Activated T-helper 17 cell treated with anti-CD3 and anti-CD28 coated beads, Interleukin-2, amount 50 U/mL, for 72 hours (primary cell): ENCODE data around the gene NRG3. TPM values are rescaled to one million over a fixed set of nuclear protein-coding genes. Genes with fewer than 3 reads are reported as not detected.
"Not testable (repeated sequence)": the region's sequence is repeated elsewhere in the genome, so short reads cannot be mapped to it uniquely, and the experiment has no call there.

Source experiments
- ATAC-seq: fragments of 150-1000 bp; cut with Tn5 transposase; replicated peaks from 2 replicates; pipeline ENCODE4 v1.10.0; 2021; ENCODE audit warnings: mild to moderate bottlenecking, moderate library complexity
- H3K27ac Mint-ChIP-seq: one replicate; pipeline ENCODE4 v1.8.0; 2022; ENCODE audit warnings: mixed read lengths
- H3K27me3 Mint-ChIP-seq: one replicate; pipeline ENCODE4 v1.8.0; 2022; ENCODE audit warnings: mixed read lengths
- H3K36me3 Mint-ChIP-seq: one replicate; pipeline ENCODE4 v1.8.0; 2022; ENCODE audit warnings: low read depth, mild to moderate bottlenecking, mixed read lengths
- H3K4me1 Mint-ChIP-seq: one replicate; pipeline ENCODE4 v1.8.0; 2022; ENCODE audit warnings: mixed read lengths
- H3K4me3 Mint-ChIP-seq: one replicate; pipeline ENCODE4 v1.8.0; 2022; ENCODE audit warnings: mild to moderate bottlenecking, mixed read lengths
- H3K9me3 Mint-ChIP-seq: one replicate; pipeline ENCODE4 v1.8.0; 2022; ENCODE audit warnings: mixed read lengths
- total RNA-seq, 2 donors: library from RNA; stranded (reverse); gene quantifications; one replicate each; pipeline ENCODE4 v1.2.3, GENCODE V29; 2022

Gene NRG3
- total RNA-seq, 2 donors from 2014 or later = not detected

GRCh38 chr10:82310839-82311238 is 435.8 kb downstream of the NRG3 start:
- Mint-ChIP-seq H3K27ac (no peak overlapping the region), H3K36me3 (no peaks in the 10 kb centered on the region), H3K4me1 (no peaks in the 10 kb centered on the region), H3K4me3 (no peak overlapping the region), H3K27me3 (no peaks in the 10 kb centered on the region), H3K9me3 (peaks cover 19% of the 10 kb centered on the region)
- ATAC-seq = no peak

DNA sequence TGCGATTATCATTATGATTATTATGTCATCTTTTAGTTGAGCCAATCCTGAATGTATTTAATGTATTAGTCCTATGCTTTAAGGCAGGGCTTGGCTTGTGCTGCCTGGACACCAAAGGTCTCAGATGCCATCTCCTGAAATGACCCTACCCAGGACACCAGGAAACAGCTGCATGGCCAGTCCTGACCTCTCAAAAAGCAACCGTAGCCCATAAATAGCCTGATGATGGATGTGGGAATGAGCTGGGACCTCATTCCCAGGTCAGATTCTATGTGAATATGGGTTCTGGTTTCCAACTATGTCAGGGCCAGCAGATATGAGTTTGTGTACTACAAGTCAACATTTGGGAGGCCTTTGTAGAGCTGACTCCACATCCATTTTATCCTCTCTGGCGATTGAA is 438.4 kb downstream of the NRG3 start:
- Mint-ChIP-seq H3K27ac (no peak overlapping the region), H3K36me3 (no peaks in the 10 kb centered on the region), H3K4me3 (no peak overlapping the region), H3K27me3 (no peaks in the 10 kb centered on the region), H3K9me3 (peaks cover 24% of the 10 kb centered on the region), H3K4me1 (no peaks in the 10 kb centered on the region)
- ATAC-seq = no peak

- Mint-ChIP-seq H3K27ac (no peak overlapping the region), H3K9me3 (peaks cover 7% of the 10 kb centered on the region), H3K27me3 (no peaks in the 10 kb centered on the region), H3K36me3 (no peaks in the 10 kb centered on the region), H3K4me3 (no peak overlapping the region), H3K4me1 (no peaks in the 10 kb centered on the region)
- no peak for ATAC-seq
Measured at GRCh38 chr10:82318534-82318933, 443.5 kb downstream of the NRG3 start.

GRCh38 chr10:82319074-82319473 is 444.1 kb downstream of the NRG3 start:
- Mint-ChIP-seq H3K4me3 (no peak overlapping the region), H3K9me3 (peaks cover 7% of the 10 kb centered on the region), H3K4me1 (no peaks in the 10 kb centered on the region), H3K27ac (no peak overlapping the region), H3K27me3 (no peaks in the 10 kb centered on the region), H3K36me3 (no peaks in the 10 kb centered on the region)
- no peak for ATAC-seq

- ATAC-seq = no peak
- H3K27ac Mint-ChIP-seq = no peak overlapping the region
- no peak overlapping the region for H3K4me3 Mint-ChIP-seq
Measured at GRCh38 chr10:82319562-82319961, 444.6 kb downstream of the NRG3 start.

GRCh38 chr10:82321724-82322123 is 446.7 kb downstream of the NRG3 start:
- ATAC-seq = no peak
- Mint-ChIP-seq H3K27ac (no peak overlapping the region), H3K4me3 (no peak overlapping the region), H3K27me3 (no peaks in the 10 kb centered on the region), H3K36me3 (no peaks in the 10 kb centered on the region), H3K9me3 (peaks cover 12% of the 10 kb centered on the region), H3K4me1 (no peaks in the 10 kb centered on the region)

More at GRCh38 chr10:82319562-82319961, 444.6 kb downstream of the NRG3 start:
- Mint-ChIP-seq H3K4me1 (no peaks in the 10 kb centered on the region), H3K36me3 (no peaks in the 10 kb centered on the region), H3K27me3 (no peaks in the 10 kb centered on the region), H3K9me3 (peaks cover 7% of the 10 kb centered on the region)

DNA sequence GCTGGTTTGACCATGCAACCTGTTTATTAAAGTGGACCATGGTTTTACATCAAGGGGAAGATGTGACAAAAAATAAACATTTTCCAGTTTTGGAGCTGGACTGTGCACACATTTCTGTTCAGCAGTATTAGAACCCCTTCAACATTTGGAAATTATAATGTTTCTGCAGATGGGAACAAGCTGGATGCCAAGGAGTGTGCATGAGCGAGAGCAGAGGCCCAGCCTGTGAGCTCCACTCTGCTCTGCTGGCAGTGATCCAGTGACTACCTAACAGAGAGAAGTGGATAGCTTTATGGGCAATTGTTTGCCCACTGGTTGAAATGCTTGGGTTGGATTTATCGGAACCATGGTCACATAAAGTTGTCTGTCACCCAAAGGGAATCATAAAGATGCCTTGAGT is 456.7 kb downstream of the NRG3 start:
- Mint-ChIP-seq H3K27me3 (no peaks in the 10 kb centered on the region), H3K36me3 (no peaks in the 10 kb centered on the region), H3K9me3 (peaks cover 6% of the 10 kb centered on the region), H3K27ac (no peak overlapping the region), H3K4me3 (no peak overlapping the region), H3K4me1 (no peaks in the 10 kb centered on the region)
- no peak for ATAC-seq

DNA sequence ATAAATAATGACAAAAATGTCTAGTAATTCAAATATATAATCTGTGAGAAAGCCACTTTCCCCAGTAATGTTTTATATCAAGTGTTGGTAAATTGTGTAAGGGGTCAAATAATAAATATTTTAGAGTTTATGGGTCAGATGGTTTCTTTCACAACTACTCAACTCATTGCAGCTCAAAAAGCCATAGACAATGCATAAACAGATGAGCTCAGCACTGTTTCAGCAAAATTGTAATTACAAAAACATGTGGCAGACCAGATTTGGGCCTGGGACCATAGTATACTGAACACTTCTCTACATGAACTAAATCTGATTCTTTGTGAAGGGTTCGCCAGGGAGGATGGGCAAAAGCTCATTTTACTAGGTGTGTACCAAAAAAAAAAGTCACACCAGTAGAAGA is 460.8 kb downstream of the NRG3 start:
- ATAC-seq = no peak
- Mint-ChIP-seq H3K27me3 (no peaks in the 10 kb centered on the region), H3K36me3 (no peaks in the 10 kb centered on the region), H3K9me3 (peaks cover 7% of the 10 kb centered on the region), H3K27ac (no peak overlapping the region), H3K4me1 (no peaks in the 10 kb centered on the region), H3K4me3 (no peak overlapping the region)

- Mint-ChIP-seq H3K27ac (no peak overlapping the region), H3K9me3 (peaks cover 3% of the 10 kb centered on the region), H3K27me3 (no peaks in the 10 kb centered on the region), H3K36me3 (no peaks in the 10 kb centered on the region), H3K4me1 (no peaks in the 10 kb centered on the region), H3K4me3 (no peak overlapping the region)
- no peak for ATAC-seq
Measured at GRCh38 chr10:82340166-82340565, 465.2 kb downstream of the NRG3 start.

DNA sequence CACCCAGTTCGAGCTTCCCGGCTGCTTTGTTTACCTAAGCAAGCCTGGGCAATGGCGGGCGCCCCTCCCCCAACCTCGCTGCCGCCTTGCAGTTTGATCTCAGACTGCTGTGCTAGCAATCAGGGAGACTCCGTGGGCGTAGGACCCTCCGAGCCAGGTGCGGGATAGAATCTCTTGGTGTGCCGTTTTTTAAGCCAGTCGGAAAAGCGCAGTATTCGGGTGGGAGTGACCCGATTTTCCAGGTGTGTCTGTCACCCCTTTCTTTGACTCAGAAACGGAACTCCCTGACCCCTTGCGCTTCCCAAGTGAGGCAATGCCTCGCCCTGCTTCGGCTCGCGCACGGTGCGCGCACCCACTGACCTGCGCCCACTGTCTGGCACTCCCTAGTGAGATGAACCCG is 474.6 kb downstream of the NRG3 start:
- not testable (repeated sequence) for H3K4me3 Mint-ChIP-seq, H3K36me3 Mint-ChIP-seq, H3K27ac Mint-ChIP-seq, H3K27me3 Mint-ChIP-seq, H3K4me1 Mint-ChIP-seq, ATAC-seq
- peaks cover 18% of the 10 kb centered on the region for H3K9me3 Mint-ChIP-seq

DNA sequence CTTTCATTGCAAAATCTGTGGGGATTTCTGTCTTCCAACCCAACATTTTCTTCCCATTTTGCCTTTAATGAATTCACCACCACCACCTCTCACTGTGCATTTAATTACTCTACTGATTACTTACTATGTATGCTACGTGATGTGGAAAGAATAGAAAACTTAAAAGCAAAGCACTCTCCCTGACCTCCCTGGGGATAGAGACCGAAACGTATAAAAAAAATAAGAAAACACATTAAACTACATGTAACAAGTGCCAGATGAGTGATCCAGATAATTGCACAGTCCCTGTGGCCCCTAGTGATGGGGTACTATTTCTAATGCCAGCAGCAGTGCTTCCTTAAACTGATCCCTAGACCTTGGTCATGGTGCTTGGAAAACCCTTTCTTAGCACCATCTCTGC is 478.4 kb downstream of the NRG3 start:
- Mint-ChIP-seq H3K36me3 (no peaks in the 10 kb centered on the region), H3K27ac (no peak overlapping the region), H3K4me3 (no peak overlapping the region), H3K4me1 (no peaks in the 10 kb centered on the region), H3K27me3 (no peaks in the 10 kb centered on the region), H3K9me3 (peaks cover 22% of the 10 kb centered on the region)
- no peak for ATAC-seq

- H3K27me3 Mint-ChIP-seq = no peaks in the 10 kb centered on the region
- no peak overlapping the region for H3K4me3 Mint-ChIP-seq
- no peaks in the 10 kb centered on the region for H3K4me1 Mint-ChIP-seq
- ATAC-seq = no peak
- no peak overlapping the region for H3K27ac Mint-ChIP-seq
- H3K36me3 Mint-ChIP-seq = no peaks in the 10 kb centered on the region
- H3K9me3 Mint-ChIP-seq = peaks cover 7% of the 10 kb centered on the region
Measured at GRCh38 chr10:82358486-82359099, 483.6 kb downstream of the NRG3 start.

GRCh38 chr10:82361256-82361655 is 486.3 kb downstream of the NRG3 start:
- Mint-ChIP-seq H3K4me1 (no peaks in the 10 kb centered on the region), H3K27ac (no peak overlapping the region), H3K36me3 (no peaks in the 10 kb centered on the region), H3K27me3 (no peaks in the 10 kb centered on the region), H3K4me3 (no peak overlapping the region), H3K9me3 (peaks cover 4% of the 10 kb centered on the region)
- no peak for ATAC-seq

DNA sequence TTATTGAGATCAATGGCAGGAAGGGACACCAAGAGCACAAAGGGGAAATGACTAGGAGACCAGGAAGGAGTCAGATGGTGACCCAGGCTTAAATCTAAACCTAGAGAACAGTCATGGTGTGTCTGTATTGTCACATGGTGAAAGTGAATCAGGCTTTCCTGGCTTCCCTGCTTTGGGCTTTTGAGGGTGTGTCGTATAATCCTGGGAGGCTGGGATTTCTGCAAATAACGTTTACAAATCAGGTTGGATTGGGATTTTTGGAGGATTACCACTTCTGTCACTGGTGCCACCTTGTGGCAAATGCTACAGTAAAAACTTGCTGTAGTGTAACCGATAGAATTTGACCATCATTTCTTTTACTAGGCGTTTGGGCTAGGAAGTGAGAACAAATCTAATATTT is 502.6 kb downstream of the NRG3 start:
- Mint-ChIP-seq H3K36me3 (no peaks in the 10 kb centered on the region), H3K4me1 (no peaks in the 10 kb centered on the region), H3K4me3 (no peak overlapping the region), H3K27me3 (no peaks in the 10 kb centered on the region), H3K27ac (no peak overlapping the region), H3K9me3 (peaks cover 4% of the 10 kb centered on the region)
- ATAC-seq = no peak

GRCh38 chr10:82378146-82378545 is 503.2 kb downstream of the NRG3 start:
- no peak overlapping the region for H3K4me3 Mint-ChIP-seq
- no peak overlapping the region for H3K27ac Mint-ChIP-seq
- H3K36me3 Mint-ChIP-seq = no peaks in the 10 kb centered on the region
- H3K27me3 Mint-ChIP-seq = no peaks in the 10 kb centered on the region
- no peaks in the 10 kb centered on the region for H3K4me1 Mint-ChIP-seq
- peaks cover 4% of the 10 kb centered on the region for H3K9me3 Mint-ChIP-seq
- ATAC-seq = no peak

DNA sequence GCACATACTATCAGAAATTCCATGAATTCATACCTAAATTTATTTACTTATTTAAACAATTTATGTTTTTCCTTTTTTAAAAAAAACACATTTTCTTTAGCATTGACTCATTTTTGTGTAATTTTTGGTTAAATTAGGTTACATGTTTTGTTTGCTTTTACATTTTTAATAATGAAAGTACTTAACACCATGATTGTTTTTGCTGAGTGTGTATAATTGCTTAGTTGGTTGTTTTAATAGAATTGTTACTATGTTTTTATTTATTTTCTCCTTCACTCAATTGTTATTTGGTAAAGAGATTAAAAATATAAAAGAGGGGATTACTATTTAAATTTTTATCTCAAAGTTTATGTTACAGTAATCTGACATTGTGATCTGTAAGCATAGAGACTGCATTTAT is 508.4 kb downstream of the NRG3 start:
- Mint-ChIP-seq H3K27me3 (no peaks in the 10 kb centered on the region), H3K4me3 (no peak overlapping the region), H3K4me1 (no peaks in the 10 kb centered on the region), H3K36me3 (no peaks in the 10 kb centered on the region), H3K9me3 (no peaks in the 10 kb centered on the region), H3K27ac (no peak overlapping the region)
- ATAC-seq = no peak
